HepG2 (cell line): ENCODE data around the gene ZMYND19. TPM values are rescaled to one million over a fixed set of nuclear protein-coding genes. Genes with fewer than 3 reads are reported as not detected.

Source experiments
- ARNT2 ChIP-seq: sonication (generic); formaldehyde crosslinking; IDR thresholded peaks from 2 replicates; pipeline ENCODE4 v1.8.0; 2022; ENCODE audit warnings: mild to moderate bottlenecking, low read depth, missing genetic modification reagents, moderate library complexity
- GZF1 ChIP-seq: sonication (generic); formaldehyde crosslinking; IDR thresholded peaks from 2 replicates; pipeline ENCODE4 v1.5.1; 2020; ENCODE audit warnings: mild to moderate bottlenecking, missing genetic modification reagents
- HNF1B ChIP-seq: sonication (generic); formaldehyde crosslinking; IDR thresholded peaks from 2 replicates; pipeline ENCODE4 v1.5.1; 2020; ENCODE audit warnings: mild to moderate bottlenecking, moderate library complexity, missing genetic modification reagents
- HNRNPLL ChIP-seq: fragments of 200-400 bp; formaldehyde crosslinking; IDR thresholded peaks from 2 replicates; pipeline ENCODE4 v1.6.1; 2017; ENCODE audit warnings: mild to moderate bottlenecking, low read depth, low read length; ENCODE audit not compliant: poor library complexity, severe bottlenecking
- IKZF4 ChIP-seq: sonication (generic); formaldehyde crosslinking; IDR thresholded peaks from 2 replicates; pipeline ENCODE4 v1.5.1; 2020; ENCODE audit warnings: borderline replicate concordance, mild to moderate bottlenecking, low read depth, missing genetic modification reagents; ENCODE audit errors: not compliant biosample characterization
- NFKB2 ChIP-seq: sonication (generic); formaldehyde crosslinking; IDR thresholded peaks from 2 replicates; pipeline ENCODE4 v1.4.0; 2020; ENCODE audit warnings: missing genetic modification reagents, borderline replicate concordance
- NR2C2 ChIP-seq: sonication (generic); formaldehyde crosslinking; IDR thresholded peaks from 2 replicates; pipeline ENCODE4 v1.4.0; 2020; ENCODE audit warnings: missing genetic modification reagents, mild to moderate bottlenecking, moderate library complexity, borderline replicate concordance
- NR2F6 ChIP-seq, 2 experiments: IDR thresholded peaks; 2 replicates each; pipeline ENCODE4 v1.6.1; 2016; ENCODE audit warnings: antibody characterized with exemption in 1 of 2, mild to moderate bottlenecking in 1 of 2
- SMAD9 ChIP-seq: sonication (generic); formaldehyde crosslinking; IDR thresholded peaks from 2 replicates; pipeline ENCODE4 v1.5.1; 2020; ENCODE audit warnings: mild to moderate bottlenecking, missing genetic modification reagents
- TSC22D2 ChIP-seq: sonication (generic); formaldehyde crosslinking; IDR thresholded peaks from 2 replicates; pipeline ENCODE4 v1.5.1; 2020; ENCODE audit warnings: missing genetic modification reagents, mild to moderate bottlenecking, borderline replicate concordance
- ZNF143 ChIP-seq: sonication (generic); formaldehyde crosslinking; IDR thresholded peaks from 2 replicates; pipeline ENCODE4 v1.4.0; 2020; ENCODE audit warnings: missing genetic modification reagents
- ZNF256 ChIP-seq: sonication (generic); formaldehyde crosslinking; conservative IDR thresholded peaks from 2 replicates; pipeline ENCODE4 v1.4.0; 2020; ENCODE audit warnings: missing genetic modification reagents
- ZNF282 ChIP-seq: fragments of 450-650 bp; IDR thresholded peaks from 2 replicates; pipeline ENCODE4 v1.6.1; 2018; ENCODE audit not compliant: partially characterized antibody
- ZNF292 ChIP-seq: sonication (generic); formaldehyde crosslinking; IDR thresholded peaks from 2 replicates; pipeline ENCODE4 v1.8.1; 2022; ENCODE audit warnings: mild to moderate bottlenecking, low read depth, missing genetic modification reagents, borderline replicate concordance
- ZNF484 ChIP-seq: sonication (generic); formaldehyde crosslinking; IDR thresholded peaks from 2 replicates; pipeline ENCODE4 v1.5.1; 2020; ENCODE audit warnings: mild to moderate bottlenecking, low read depth, missing genetic modification reagents, borderline replicate concordance
- ZNF567 ChIP-seq: sonication (generic); formaldehyde crosslinking; IDR thresholded peaks from 2 replicates; pipeline ENCODE4 v1.8.1; 2023; ENCODE audit warnings: mild to moderate bottlenecking, missing genetic modification reagents, borderline replicate concordance
- ZNF709 ChIP-seq: sonication (generic); formaldehyde crosslinking; IDR thresholded peaks from 2 replicates; pipeline ENCODE4 v1.5.0; 2020; ENCODE audit warnings: mild to moderate bottlenecking, missing genetic modification reagents
- polyA plus RNA-seq, 8 experiments: library from polyadenylated mRNA; depleted of rRNA in 3 of 8; stranded (reverse) in 7 of 8; unstranded in 1 of 8; fragments of >200 nt; fragmentation: Illumina TruSeq in 4 of 8; extraction: Trizol in 4 of 8; gene quantifications; 2 replicates each; pipeline versions ENCODE4 v1.2.1 to v1.2.3, GENCODE V29; 2011 to 2016; ENCODE audit warnings: low read depth in 4 of 8, missing spikeins in 1 of 8, mixed read lengths in 1 of 8; ENCODE audit not compliant: insufficient read depth in 1 of 8
- total RNA-seq, 5 experiments: library from RNA; depleted of rRNA; stranded (reverse); fragments of >200 nt; fragmentation: Illumina TruSeq; extraction: Trizol; gene quantifications; 2 replicates each; pipeline ENCODE4 v1.2.3, GENCODE V29; 2016; ENCODE audit warnings: low read depth in 1 of 5
- TF ChIP-seq, protein P1 (sequence below): sonication (generic); formaldehyde crosslinking; IDR thresholded peaks from 2 replicates; pipeline ENCODE4 v1.4.0; 2020; ENCODE audit warnings: missing genetic modification reagents
- TF ChIP-seq, protein P2 (sequence below): sonication (generic); formaldehyde crosslinking; IDR thresholded peaks from 2 replicates; pipeline ENCODE4 v1.9.0; 2022; ENCODE audit warnings: missing genetic modification reagents, mild to moderate bottlenecking, borderline replicate concordance

The ZMYND19 gene
- total and polyA plus RNA-seq, 2 of the 13 experiments (the other 11 are each of a cell fraction or from before 2014, with no cell fraction given) = 21.3 to 38.7 TPM

DNA sequence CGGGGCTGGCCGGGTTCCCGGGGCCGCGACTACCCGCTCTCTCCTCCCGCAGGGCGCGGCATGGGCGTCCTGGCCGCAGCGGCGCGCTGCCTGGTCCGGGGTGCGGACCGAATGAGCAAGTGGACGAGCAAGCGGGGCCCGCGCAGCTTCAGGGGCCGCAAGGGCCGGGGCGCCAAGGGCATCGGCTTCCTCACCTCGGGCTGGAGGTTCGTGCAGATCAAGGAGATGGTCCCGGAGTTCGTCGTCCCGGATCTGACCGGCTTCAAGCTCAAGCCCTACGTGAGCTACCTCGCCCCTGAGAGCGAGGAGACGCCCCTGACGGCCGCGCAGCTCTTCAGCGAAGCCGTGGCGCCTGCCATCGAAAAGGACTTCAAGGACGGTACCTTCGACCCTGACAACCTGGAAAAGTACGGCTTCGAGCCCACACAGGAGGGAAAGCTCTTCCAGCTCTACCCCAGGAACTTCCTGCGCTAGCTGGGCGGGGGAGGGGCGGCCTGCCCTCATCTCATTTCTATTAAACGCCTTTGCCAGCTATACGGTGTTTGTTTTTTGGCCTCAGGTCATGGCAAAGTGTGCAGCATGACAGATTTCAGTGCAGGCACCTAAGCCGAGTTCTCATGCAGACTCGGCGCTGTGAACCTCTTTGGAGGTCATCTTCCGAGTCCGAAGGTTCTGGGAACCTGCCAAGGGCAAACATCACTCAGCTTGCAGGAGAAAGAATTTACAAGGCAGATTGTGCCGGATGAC, 38.1 kb downstream of the ZMYND19 start (continued):
- TF ChIP-seq, protein P1, sequence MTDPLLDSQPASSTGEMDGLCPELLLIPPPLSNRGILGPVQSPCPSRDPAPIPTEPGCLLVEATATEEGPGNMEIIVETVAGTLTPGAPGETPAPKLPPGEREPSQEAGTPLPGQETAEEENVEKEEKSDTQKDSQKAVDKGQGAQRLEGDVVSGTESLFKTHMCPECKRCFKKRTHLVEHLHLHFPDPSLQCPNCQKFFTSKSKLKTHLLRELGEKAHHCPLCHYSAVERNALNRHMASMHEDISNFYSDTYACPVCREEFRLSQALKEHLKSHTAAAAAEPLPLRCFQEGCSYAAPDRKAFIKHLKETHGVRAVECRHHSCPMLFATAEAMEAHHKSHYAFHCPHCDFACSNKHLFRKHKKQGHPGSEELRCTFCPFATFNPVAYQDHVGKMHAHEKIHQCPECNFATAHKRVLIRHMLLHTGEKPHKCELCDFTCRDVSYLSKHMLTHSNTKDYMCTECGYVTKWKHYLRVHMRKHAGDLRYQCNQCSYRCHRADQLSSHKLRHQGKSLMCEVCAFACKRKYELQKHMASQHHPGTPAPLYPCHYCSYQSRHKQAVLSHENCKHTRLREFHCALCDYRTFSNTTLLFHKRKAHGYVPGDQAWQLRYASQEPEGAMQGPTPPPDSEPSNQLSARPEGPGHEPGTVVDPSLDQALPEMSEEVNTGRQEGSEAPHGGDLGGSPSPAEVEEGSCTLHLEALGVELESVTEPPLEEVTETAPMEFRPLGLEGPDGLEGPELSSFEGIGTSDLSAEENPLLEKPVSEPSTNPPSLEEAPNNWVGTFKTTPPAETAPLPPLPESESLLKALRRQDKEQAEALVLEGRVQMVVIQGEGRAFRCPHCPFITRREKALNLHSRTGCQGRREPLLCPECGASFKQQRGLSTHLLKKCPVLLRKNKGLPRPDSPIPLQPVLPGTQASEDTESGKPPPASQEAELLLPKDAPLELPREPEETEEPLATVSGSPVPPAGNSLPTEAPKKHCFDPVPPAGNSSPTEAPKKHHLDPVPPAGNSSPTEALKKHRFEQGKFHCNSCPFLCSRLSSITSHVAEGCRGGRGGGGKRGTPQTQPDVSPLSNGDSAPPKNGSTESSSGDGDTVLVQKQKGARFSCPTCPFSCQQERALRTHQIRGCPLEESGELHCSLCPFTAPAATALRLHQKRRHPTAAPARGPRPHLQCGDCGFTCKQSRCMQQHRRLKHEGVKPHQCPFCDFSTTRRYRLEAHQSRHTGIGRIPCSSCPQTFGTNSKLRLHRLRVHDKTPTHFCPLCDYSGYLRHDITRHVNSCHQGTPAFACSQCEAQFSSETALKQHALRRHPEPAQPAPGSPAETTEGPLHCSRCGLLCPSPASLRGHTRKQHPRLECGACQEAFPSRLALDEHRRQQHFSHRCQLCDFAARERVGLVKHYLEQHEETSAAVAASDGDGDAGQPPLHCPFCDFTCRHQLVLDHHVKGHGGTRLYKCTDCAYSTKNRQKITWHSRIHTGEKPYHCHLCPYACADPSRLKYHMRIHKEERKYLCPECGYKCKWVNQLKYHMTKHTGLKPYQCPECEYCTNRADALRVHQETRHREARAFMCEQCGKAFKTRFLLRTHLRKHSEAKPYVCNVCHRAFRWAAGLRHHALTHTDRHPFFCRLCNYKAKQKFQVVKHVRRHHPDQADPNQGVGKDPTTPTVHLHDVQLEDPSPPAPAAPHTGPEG (CRISPR knock-in tag) = no peak; the same call in 1 of the 2 replicates
- TF ChIP-seq ZNF282 (no peak), ZNF709 (CRISPR knock-in tag) (no peak), NR2C2 (CRISPR knock-in tag) (peak; percentile 49; the same call in 1 of the 2 replicates), TSC22D2 (CRISPR knock-in tag) (0 out of 2 replicates have a peak, but pooled peaks have one; percentile 31), ZNF256 (no peak), ZNF143 (peak; percentile 13; the same call in 1 of the 2 replicates), GZF1 (CRISPR knock-in tag) (0 out of 2 replicates have a peak, but pooled peaks have one; percentile 53), ZNF292 (no peak), NFKB2 (CRISPR knock-in tag) (peak; percentile 66; the same call in 1 of the 2 replicates), HNF1B (CRISPR knock-in tag) (no peak), IKZF4 (CRISPR knock-in tag) (peak; percentile 66), SMAD9 (CRISPR knock-in tag) (no peak), HNRNPLL (peak; percentile 16), ZNF567 (CRISPR knock-in tag) (peak; percentile 41; the same call in 1 of the 2 replicates), ARNT2 (CRISPR knock-in tag) (0 out of 2 replicates have a peak, but pooled peaks have one; percentile 36), NR2F6 (IDR thresholded peaks at IDR 0.05) (no peak), NR2F6 (CRISPR knock-in tag; IDR thresholded peaks at IDR 0.05) (0 out of 2 replicates have a peak, but pooled peaks have one; percentile 6), ZNF484 (no peak)
- TF ChIP-seq, protein P2, sequence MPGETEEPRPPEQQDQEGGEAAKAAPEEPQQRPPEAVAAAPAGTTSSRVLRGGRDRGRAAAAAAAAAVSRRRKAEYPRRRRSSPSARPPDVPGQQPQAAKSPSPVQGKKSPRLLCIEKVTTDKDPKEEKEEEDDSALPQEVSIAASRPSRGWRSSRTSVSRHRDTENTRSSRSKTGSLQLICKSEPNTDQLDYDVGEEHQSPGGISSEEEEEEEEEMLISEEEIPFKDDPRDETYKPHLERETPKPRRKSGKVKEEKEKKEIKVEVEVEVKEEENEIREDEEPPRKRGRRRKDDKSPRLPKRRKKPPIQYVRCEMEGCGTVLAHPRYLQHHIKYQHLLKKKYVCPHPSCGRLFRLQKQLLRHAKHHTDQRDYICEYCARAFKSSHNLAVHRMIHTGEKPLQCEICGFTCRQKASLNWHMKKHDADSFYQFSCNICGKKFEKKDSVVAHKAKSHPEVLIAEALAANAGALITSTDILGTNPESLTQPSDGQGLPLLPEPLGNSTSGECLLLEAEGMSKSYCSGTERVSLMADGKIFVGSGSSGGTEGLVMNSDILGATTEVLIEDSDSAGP (CRISPR knock-in tag) = peak; percentile 67; the same call in 1 of the 2 replicates
